Activated CD8-positive, alpha-beta memory T cell treated with anti-CD3 and anti-CD28 coated beads, Interleukin-2, amount 50 U/mL, for 1 hour (primary cell): Measurements from ENCODE around the gene MAP7D1.
"Not testable (repeated sequence)": the region's sequence is repeated elsewhere in the genome, so short reads cannot be mapped to it uniquely, and the experiment has no call there.

ENCODE experiments used
- DNase-seq: peaks from one replicate; pipeline ENCODE4 v3.0.0-alpha.2; 2020; ENCODE audit errors: extremely low read depth

Gene MAP7D1

DNA sequence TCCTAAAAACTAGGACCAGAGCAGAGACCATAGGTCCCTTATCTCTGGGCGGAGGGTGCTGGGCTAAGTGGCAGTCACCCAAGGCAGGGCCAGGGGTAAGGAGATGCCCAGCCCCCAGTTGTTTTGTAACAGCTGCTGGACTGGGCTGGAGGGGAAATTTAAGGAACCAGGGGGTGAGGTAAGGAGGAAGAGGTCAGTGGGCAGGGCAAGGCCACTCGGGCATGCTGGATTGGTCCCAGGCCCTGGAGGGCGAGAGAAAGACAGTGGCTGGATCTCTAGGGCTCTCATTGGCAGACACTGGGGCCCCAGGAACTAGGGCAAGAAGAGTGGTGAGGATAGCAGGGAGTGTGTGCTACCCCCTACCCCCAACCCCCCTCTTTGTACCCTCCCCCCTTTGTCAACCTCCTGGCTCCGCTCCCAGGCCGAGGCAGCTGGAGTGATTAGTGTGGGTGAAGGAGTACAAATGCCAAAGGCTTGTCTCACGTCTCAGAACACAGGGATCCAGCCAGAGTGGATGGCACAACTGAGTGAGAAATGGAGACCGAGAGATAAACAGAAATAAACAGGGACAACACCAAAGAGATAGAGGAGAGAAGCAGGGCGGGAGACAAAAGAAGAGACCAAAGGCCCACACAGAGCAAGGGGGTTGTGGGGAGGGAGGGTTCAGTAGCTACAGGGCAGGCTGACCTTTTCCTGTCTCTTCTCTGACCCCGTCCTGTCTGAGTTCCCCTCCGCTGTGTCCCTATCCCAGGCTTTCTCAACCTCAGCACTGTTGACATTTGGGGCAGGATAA is 47.8 kb downstream of the MAP7D1 start:
- no peak for DNase-seq

DNA sequence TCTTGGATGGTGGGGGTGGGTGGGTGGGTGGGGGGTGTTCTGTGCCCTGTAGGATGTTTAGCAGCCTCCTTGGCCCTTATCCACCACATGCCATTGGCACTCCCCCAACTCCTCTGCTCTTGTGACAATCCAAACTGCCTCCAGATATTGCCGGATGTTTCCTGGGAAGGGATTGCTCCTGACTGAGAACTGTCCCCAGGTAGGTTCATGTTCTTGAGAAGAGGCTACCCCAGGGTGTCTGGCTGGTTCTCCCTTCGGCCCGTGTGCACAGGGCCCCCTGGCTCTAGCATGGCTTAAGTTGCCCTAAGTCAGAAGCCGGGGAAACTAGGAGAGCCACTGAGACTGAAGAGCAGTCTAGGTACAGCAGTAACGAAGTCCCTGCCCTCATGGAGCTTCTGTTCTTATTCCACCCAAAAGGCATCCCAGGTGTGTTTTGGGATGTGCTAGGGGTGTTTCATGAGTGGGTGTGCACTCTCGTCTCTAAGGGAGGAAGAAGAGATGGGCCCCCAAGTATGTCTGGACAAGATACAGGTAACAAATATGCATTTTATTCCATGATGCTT is 48.5 kb downstream of the MAP7D1 start:
- no peak for DNase-seq

DNA sequence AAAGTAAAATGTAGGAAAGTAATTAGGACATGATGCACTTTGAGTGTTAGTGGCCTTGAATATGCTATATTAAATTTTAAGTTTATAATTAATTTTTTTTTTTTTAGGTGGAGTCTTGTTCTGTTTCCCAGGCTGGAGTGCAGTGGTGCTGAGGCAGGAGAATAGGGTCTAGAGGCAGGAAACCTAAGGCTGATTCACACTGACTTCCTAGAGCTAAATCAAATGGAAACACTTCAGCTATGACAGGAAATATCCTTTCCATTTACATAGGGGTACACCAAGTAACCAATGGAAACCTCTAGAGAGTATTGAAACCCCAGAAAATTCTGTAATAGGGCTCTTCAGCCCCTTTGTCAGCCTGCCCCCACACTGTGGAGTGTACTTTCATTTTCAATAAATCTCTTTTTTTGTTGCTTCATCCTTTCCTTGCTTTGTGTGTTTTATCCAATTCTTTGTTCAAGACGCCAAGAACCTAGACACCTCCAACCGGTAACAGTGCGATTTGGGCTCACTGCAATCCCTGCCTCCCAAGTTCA is 50.4 kb downstream of the MAP7D1 start:
- no peak for DNase-seq

DNA sequence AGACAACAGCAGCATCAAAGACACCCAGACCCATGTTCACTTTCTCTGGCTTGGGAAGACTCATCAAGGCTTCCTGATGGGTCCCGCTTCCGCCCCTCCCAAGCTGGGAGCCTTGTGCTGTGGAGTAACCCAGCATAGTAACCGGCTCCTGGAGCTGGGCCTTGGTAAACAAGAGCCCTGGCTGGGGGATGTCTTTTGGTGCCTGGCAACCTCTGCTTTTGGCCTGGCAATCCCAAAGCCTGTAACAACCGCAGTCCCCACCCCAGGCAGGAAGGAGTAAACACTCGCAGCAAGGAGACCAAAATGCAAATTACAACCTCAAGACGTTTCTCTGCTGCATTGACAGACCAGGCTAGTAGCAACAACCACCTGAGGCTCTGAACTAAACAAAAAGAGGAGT is 51.4 kb downstream of the MAP7D1 start:
- no peak for DNase-seq

DNA sequence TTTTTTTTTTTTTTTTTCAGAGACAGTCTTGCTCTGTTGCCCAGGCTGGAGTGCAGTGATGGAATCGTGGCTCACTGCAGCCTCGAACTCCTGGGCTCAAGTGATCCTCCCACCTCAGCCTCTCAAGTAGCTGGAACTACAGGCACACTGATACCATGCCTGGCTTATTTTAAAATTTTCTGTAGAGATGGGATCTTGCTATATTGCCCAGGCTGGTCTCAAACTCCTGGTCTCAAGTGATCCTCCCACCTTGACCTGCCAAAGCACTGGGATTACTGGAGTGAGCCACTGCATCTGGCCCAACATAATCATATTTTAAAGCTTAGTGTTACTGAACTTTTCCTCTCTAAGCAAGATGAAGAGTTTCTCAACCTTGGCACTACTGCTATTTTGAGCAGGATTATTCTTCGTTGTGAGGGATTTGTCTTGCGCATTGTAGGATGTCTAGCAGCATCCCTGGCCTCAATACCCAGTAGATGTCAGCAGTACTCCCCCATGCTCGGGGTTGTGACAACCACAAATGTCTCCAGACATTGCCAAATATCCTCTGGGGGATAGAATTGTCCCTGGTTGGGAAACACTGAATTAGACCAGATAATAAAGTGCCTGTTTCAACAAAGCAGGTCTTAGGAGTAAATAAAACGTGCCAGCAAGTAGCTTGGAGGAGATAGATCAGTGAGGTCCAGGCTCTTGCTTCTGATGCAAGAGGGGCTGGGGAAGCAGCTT is 53.2 kb downstream of the MAP7D1 start:
- DNase-seq: no peak

DNA sequence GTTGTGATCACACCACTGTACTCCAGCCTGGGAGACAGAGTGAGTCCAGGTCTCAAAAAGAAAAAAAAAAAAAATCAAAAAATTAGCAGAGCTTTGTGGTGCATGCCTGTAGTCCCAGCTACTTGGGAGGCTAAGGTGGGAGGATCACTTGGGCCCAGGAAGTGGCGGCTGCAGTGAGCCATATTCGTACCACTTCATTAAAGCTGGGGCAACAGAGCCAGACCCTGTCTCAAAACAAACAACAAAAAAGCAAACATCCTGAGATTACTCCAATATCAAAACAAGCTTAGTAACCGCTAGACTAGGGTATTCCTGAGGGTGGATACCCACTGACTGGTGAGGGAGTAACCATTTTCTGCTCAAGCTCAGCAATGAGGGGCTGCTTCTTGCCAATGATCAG is 55.3 kb downstream of the MAP7D1 start:
- no peak for DNase-seq

DNA sequence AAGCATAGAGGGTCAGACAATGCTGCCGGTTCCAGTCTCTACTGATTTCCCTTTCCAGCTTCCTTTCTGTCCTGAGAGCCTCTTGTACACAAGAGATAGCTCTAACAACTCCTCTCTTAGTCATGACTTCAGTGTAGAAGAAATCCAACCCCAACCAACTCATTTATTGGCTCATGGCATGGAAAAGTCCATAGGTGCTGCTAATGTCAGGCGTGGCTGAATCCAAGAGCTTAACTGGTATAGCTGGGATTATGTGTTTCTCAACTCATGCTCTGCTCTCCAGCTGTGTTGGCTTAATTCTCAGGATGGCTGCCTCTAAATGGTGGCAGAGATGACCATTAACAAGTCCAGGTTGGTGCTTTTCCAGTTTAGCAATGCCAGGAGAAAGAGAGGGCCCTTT is 55.9 kb downstream of the MAP7D1 start:
- DNase-seq: no peak

DNA sequence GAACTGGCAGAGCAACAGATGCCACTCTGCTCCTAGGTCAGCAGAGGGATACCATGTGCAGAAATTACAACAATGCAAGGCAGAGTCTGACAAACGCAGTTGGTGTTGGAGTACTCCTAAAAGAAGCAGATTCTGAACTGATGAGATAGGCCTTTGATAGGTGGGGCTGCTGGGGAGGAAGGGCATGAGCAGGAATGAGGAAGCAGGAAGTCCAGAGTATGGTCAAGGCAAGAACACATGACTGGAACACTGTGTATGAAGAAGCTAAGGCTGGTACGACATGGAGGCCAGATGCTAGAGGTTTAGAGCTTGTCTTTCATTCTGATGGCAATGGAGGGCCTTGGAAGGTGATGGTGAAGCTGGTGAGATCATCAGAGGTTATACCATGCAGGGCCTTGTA is 56.8 kb downstream of the MAP7D1 start:
- no peak for DNase-seq

DNA sequence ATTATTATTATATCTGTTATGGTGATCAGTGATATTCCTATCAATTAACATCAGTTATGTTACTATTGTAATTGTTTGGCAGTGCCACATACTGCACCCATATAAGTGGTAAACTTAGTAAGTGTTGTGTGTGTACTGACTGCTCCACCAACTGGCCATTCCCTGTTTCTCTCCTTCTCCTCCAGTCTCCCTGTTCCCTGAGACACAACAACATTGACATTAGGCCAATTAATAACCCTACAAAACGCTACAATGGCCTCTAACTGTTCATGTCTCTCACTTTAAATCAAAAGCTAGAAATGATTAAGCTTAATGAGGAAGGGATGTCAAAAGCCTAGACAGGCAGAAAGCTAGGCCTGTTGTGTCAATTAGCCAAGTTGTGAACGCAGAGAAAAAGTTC is 61.7 kb downstream of the MAP7D1 start:
- no peak for DNase-seq

DNA sequence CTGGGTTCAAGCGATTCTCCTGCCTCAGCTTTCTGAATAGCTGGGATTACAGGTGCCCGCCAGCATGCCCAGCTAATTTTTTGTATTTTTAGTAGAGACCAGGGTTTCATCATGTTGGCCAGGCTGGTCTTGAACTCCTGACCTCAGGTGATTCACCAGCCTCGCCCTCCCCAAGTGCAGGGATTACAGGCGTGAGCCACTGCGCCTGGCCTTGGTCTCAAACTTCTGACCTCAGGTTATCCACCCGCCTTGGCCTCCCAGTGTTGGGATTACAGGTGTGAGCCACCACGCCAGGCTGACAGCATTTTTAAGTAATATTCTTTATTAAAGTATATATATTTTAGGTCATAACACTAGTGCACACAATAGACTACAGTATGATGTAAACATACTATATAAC is 65.9 kb downstream of the MAP7D1 start:
- not testable (repeated sequence) for DNase-seq

DNA sequence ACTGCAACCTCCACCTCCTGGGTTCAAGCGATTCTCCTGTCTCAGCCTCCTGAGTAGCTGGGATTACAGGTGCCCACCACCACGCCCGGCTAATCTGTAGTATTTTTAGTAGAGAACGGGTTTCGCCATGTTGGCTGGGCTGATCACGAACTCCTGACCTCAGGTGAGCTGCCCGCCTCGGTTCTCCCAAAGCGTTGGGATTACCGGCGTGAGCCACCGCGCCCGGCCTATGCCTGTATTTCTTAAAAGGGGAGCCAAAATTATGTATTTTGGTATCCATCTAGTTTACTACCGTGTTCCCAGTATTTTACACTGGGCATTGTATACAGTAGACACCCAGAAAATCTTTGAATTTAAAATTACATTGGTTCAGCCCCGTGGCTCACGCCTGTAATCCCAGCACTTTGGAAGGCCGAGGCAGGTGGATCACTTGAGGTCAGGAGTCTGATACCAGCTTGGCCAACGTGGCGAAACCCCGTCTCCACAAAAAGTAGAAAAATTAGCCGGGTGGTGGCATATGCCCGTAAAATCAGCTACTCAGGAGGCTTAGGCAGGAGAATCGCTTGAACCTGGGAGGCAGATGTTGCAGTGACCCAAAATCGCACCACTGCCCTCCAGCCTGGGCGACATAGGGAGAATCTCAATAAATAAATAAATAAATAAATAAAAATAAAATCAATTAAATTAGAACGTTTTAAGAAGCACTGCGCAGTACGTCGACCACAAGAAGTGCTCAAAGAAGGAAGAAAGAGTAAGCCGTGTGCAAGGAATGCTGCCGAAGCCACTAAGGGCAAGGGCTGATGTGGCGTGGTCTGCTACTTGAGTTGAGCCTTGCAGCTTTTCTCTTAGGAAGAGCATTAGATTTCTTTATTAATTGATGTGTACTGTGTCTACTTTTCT is 66.8 kb downstream of the MAP7D1 start:
- no peak for DNase-seq

DNA sequence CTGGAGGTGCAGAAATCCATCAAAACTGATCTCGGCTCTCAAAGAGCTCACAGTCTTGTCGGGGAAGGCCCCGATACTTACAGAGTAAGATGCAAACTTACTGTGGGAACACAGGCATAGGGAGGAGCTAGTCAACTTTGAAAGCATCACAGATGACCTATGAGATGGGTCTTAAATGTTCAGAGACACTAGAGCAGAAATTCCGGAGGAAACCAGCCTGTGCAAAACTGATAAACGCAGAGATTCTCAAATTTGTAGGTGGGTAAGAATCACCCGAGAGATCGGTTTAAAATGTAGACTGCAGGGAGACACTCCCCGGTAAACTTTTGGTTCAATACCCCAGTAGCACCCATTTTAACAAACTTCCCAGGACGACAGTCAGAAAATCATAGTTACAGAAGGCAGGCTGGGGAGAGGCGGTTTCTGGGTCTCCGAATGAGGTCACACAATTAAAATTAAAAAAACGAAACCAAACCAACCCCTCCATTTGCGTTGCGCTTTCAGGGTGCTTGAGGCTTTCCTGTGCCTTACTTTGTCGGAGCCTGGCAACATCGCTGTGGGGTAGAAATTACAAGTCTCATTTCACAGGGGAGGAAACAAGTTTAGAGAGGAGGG is 67.5 kb downstream of the MAP7D1 start:
- no peak for DNase-seq

DNA sequence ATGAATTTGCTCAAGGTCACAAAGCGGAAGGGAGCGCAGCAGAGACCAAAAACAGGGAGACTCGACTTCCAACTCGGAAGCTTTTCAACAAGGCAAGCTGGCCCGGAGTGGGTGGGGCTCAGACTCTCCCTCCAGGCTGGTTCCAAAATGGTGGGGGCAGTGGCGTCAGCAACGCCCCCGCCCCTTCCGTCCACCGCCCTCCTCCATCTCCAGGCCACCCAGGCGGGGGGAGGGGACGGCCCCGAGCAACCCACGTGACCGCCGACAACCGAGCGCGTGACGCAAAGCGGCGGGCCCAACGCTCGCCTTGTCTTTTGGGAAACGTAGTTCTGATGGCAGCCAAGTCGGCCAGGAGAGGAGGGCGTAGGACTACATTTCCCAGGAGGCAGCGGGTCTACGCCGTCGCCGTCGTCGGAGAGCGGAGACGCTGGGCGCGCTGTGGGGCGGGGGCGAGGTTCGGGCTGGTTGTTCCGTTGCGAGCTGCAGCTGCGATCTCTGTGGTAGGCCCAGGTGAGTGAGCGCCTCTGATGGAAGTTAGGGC is 68.1 kb downstream of the MAP7D1 start, which contains the start of gene THRAP3:
Gene THRAP3 (plus strand): TSS at position 448 of the 541 bp plus-strand sequence. CDS start 58,121 bp downstream, outside the sequence.
- DNase-seq: peak; percentile 97

DNA sequence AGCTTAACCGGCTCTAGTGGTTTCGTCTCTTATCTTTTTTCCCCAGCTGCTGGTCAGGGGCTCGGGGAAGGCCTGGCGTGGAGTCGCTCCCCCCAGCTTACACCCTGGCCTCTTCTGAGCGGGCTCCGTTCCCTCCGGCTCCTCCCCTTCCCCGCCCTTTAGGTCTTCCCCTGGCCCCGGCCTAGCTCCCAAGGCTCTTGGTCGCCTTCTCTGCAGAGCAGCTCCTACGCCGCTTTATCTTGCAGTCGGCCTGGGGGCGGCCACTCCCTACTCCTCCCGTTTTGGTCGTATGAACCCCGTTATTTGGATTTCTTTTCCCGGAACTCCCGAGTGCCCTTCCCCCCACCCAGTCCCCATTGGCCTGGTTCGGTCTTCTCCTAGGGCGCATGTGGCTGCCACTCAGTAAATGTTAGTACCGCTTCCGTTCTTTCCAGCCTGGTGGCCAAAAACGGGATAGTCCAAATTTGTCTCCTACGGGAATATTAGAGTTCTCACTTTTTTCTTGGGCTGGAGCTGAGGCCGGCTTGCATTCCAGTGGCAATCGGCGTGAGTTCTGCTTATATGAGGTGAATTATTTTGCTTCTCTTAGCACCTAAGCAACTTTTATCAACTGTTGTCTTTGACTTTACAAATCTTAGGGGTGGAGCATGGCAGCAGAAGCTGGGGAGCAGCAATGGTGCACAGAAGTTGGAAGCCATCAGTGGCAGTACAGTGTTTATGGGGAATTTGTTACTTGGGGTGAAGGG is 68.8 kb downstream of the MAP7D1 start:
- DNase-seq: no peak

DNA sequence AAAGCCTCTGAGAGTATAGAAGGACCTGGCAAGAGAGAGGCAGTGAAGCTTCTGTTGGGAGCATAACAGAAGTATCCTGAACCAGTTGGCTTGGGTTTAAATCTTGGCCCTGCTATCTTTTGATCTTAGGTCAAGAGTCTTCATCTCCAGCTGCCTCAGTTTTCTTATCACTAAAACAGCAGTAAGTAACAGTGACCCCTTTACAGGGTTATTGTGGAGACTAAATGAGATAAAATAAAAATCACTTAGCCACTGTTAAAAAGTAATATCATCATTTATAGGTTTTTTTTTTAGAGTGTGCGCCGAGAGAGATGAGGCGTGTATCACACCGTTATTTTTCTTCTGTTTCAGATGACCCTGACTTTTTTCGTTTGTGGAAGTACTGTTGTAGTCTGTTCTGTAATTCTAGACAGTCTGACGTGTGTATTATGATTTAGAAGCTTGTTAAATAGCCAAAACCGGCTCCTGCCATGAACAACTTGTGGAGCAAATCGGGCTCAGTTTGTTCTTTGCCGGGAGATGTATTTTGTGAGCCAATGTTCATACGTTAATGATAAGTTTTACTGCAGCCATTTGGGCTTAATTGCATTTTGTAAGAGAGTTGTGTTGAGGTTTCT is 69.4 kb downstream of the MAP7D1 start:
- DNase-seq: no peak

DNA sequence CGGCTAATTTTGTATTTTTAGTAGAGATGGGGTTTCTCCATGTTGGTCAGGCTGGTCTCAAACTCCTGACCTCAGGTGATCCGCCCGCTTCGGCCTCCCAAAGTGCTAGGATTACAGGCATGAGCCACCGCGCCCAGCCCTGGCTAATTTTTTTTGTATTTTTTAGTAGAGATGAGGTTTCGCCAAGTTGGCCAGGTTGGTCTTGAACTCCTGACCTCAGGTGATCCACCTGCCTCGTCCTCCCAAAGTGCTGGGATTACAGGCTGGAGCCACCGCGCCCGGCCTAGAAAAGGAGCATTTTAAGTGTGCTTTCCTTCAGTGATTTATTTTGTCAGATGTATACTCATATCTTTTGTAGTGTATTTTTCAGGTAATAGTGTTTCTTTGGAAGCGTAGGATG is 74.3 kb downstream of the MAP7D1 start:
- not testable (repeated sequence) for DNase-seq
